GM12872 (cell line): ENCODE data around the gene SYNGAP1.

Experiments
- CTCF ChIP-seq: IDR thresholded peaks from 3 replicates; pipeline ENCODE4 v1.5.1; 2011; ENCODE audit warnings: low read depth, mild to moderate bottlenecking, low read length, moderate library complexity; ENCODE audit not compliant: insufficient read depth

Gene SYNGAP1

GRCh38 chr6:33442283-33442682 lies 22.4 kb downstream of the SYNGAP1 start:
- no peak for TF ChIP-seq CTCF

GRCh38 chr6:33443025-33443424 lies 23.2 kb downstream of the SYNGAP1 start:
- TF ChIP-seq CTCF = no peak

- no peak for TF ChIP-seq CTCF
Measured at GRCh38 chr6:33443619-33444504, 24.0 kb downstream of the SYNGAP1 start.

- no peak for TF ChIP-seq CTCF
Measured at GRCh38 chr6:33445119-33445603, 25.3 kb downstream of the SYNGAP1 start.

- TF ChIP-seq CTCF = no peak
Measured at GRCh38 chr6:33446356-33446755, 26.5 kb downstream of the SYNGAP1 start.

- no peak for TF ChIP-seq CTCF
Measured at GRCh38 chr6:33450434-33450833, 30.6 kb downstream of the SYNGAP1 start.

- TF ChIP-seq CTCF = no peak
Measured at GRCh38 chr6:33451606-33452005, 31.7 kb downstream of the SYNGAP1 start.
